Measurements from ENCODE around the gene LRMDA. TPM values are rescaled to one million over a fixed set of nuclear protein-coding genes. Genes with fewer than 3 reads are reported as not detected.

The LRMDA gene
- total and polyA plus RNA-seq, 2 of the 13 experiments (the other 11 are each of a cell fraction or from before 2014, with no cell fraction given) = 13.4 to 22.0 TPM

GRCh38 chr10:76318211-76318610, 886.8 kb downstream of the LRMDA start (continued):
- TF ChIP-seq ZNF83 (CRISPR knock-in tag; IDR thresholded peaks at IDR 0.05; ENCODE audit: borderline replicate concordance) (no peak), AKNA (CRISPR knock-in tag; IDR thresholded peaks at IDR 0.05; ENCODE audit: borderline replicate concordance) (no peak), TBL1XR1 (IDR thresholded peaks at IDR 0.05; ENCODE audit: borderline replicate concordance, low read length, partially characterized antibody) (no peak), ZNF607 (CRISPR knock-in tag; IDR thresholded peaks at IDR 0.05; ENCODE audit: borderline replicate concordance) (no peak), MXD1 (CRISPR knock-in tag; IDR thresholded peaks at IDR 0.05) (no peak), GTF3A (CRISPR knock-in tag; conservative IDR thresholded peaks at IDR 0.05) (no peak), PAWR (CRISPR knock-in tag; IDR thresholded peaks at IDR 0.05; ENCODE audit: borderline replicate concordance) (no peak)

- H3K79me2 ChIP-seq (ENCODE audit: insufficient read depth, low read length) = no peaks in the 10 kb centered on the region
- BruUV-seq (replicated peaks) = no TSS peak
- ChIA-PET POLR2A (no interaction called here), CTCF (ENCODE audit: low intra/inter-chr PET ratio, low total read pairs) (no interaction called here)
- intact Hi-C loops (cut with micrococcal nuclease; ENCODE audit: unreplicated experiment) = loop anchor here (10.0 kb wide), 1 partner anchor 225 kb away; no protein-coding TSS in a partner anchor
- H2AFZ ChIP-seq (ENCODE audit: low read length) = no peak overlapping the region
- WGBS (ENCODE audit: low lambda C conversion rate) = 93% methylated on average over 4 of the region's 4 CpGs
- no peak for DNase-seq (ENCODE audit: low spot score)
- no peaks in the 10 kb centered on the region for H3K27me3 ChIP-seq (ENCODE audit: control insufficient read depth in 1 of 2, insufficient read depth in 2 of 2, low read length in 2 of 2)
- H4K20me1 ChIP-seq (ENCODE audit: insufficient read depth, low read length) = no peaks in the 10 kb centered on the region
- in situ Hi-C loops (cut with HindIII; ENCODE audit: extremely low pct_ligation_motif_present, low pct_unique_long_range_greater_than_20kb) = loop anchor here (25.0 kb wide), 1 partner anchor 1032 kb away; no protein-coding TSS in a partner anchor
- no peaks in the 10 kb centered on the region for H3K36me3 ChIP-seq (replicated peaks in 1 of 2; ENCODE audit: control insufficient read depth in 1 of 2, insufficient read depth in 2 of 2, low read length in 2 of 2)
- no peak overlapping the region for H3K4me2 ChIP-seq (ENCODE audit: low read depth, low read length)
- H3K9ac ChIP-seq (ENCODE audit: insufficient read depth, low read depth, low read length) = no peak overlapping the region
- no peak overlapping the region for H3K27ac ChIP-seq (ENCODE audit: extremely low read length, insufficient read depth, low read length)
- FAIRE-seq = no peak
- no peaks in the 10 kb centered on the region for H3K9me3 ChIP-seq (ENCODE audit: low read length)
- ATAC-seq = no peak
- no peaks in the 10 kb centered on the region for H3K4me1 ChIP-seq (ENCODE audit: insufficient read depth, low read length)
- H3K4me3 ChIP-seq (replicated peaks in 1 of 3; ENCODE audit: insufficient read depth in 1 of 3, low read depth in 2 of 3, low read length in 3 of 3) = no peak overlapping the region
- no peak for TF ChIP-seq MED8 (CRISPR knock-in tag; IDR thresholded peaks at IDR 0.05; ENCODE audit: insufficient replicate concordance)
- TF ChIP-seq ARNTL (CRISPR knock-in tag; IDR thresholded peaks at IDR 0.05) = no peak
- no peak for TF ChIP-seq RAD21 (CRISPR knock-in tag; IDR thresholded peaks at IDR 0.05)
- no peak for TF ChIP-seq SETDB1 (CRISPR knock-in tag; IDR thresholded peaks at IDR 0.05; ENCODE audit: borderline replicate concordance)
- TF ChIP-seq ZNF563 (CRISPR knock-in tag; IDR thresholded peaks at IDR 0.05) = no peak
- TF ChIP-seq ZNF597 (CRISPR knock-in tag; IDR thresholded peaks at IDR 0.05) = no peak
- TF ChIP-seq UBTF (CRISPR knock-in tag; IDR thresholded peaks at IDR 0.05) = no peak
- TF ChIP-seq ZNF432 (CRISPR knock-in tag; IDR thresholded peaks at IDR 0.05; ENCODE audit: borderline replicate concordance) = no peak
Observed at GRCh38 chr10:76319661-76320060, 888.2 kb downstream of the LRMDA start.

Data from HepG2 (cell line).